GM23248 (cell line): ENCODE data around the gene AHRR.

Experiments
- EZH2 ChIP-seq: fragments of 200-600 bp; sonication (generic); IDR thresholded peaks from 2 replicates; pipeline ENCODE4 v1.6.1; 2018; ENCODE audit warnings: antibody characterized with exemption, mild to moderate bottlenecking; ENCODE audit not compliant: insufficient read depth, poor library complexity, severe bottlenecking
- EZH2phosphoT487 ChIP-seq: fragments of 200-600 bp; sonication (generic); IDR thresholded peaks from 2 replicates; pipeline ENCODE4 v1.6.1; 2018; ENCODE audit warnings: antibody characterized with exemption, moderate library complexity, mild to moderate bottlenecking, low read depth; ENCODE audit not compliant: insufficient read depth

DNA sequence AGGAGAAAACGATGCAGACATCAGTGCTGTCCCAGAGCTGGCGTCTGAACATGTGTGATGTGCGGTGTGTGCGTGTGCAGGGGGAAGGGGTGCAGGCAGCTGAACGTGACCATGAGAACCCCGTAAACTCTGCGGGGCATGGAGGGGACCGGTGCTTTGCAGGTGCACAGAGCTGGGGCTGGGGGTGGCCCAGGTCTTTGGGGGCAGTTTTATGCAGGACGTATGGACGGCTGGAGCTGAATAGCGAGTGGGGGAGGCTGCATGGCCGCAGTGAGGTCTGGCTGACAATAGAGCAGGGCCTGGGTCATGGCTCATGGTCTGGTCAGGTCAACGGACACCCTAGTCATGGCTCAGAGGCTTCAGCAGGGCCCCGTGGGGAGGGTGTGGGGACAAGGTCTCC lies 118.1 kb downstream of the AHRR start:
- TF ChIP-seq EZH2phosphoT487 (no peak), EZH2 (no peak)
